Pulmonary artery endothelial cell (primary cell): Measurements from ENCODE around the gene TENT4B. TPM values are rescaled to one million over a fixed set of nuclear protein-coding genes. Genes with fewer than 3 reads are reported as not detected.

Experiments
- DNase-seq: peaks from one replicate; pipeline ENCODE4 v3.0.0-alpha.2; 2011; ENCODE audit warnings: low read depth, low spot score
- total RNA-seq: library from RNA; depleted of rRNA; stranded (reverse); fragments of >200 nt; gene quantifications from 2 replicates; pipeline ENCODE4 v1.2.3, GENCODE V29; 2014

TENT4B gene
- total RNA-seq, 1 donor from 2014 or later: 9.4 TPM

DNA sequence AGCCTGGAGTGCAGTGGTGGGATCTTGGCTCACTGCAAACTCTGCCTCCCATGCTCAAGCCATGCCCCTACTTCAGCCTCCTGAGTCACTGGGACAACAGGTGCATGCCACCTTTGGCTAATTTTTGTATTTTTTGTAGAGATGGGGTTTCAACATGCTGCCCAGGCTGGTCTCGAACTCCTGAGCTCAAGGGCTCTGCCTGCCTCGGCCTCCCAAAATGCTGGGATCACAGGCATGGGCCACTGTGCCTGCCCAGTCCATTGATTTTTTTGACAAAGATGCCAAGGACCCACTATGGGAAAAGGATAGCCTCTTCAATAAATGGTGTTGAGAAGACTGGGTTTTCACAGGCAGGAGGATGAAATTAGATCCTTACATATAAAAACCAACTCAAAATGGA, 102.4 kb downstream of the TENT4B start:
- no peak for DNase-seq

DNA sequence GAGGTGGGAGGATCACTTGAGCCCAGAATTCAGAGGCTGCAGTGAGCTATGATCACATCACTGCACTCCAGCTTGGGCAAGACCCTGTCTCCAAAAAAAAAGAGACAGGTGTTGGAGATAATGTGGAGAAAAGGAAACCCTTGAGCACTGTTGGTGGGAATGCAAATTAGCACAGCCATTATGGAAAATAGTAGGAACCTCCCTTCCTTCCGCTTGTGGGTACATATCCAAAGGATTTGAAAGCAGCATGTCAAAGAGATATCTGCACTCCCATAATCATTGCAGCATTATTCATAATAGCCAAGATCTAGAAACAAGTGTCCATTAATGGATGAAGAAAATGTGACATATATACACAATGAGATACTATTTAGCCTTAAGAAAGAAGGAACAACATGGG, 103.5 kb downstream of the TENT4B start:
- no peak for DNase-seq

DNA sequence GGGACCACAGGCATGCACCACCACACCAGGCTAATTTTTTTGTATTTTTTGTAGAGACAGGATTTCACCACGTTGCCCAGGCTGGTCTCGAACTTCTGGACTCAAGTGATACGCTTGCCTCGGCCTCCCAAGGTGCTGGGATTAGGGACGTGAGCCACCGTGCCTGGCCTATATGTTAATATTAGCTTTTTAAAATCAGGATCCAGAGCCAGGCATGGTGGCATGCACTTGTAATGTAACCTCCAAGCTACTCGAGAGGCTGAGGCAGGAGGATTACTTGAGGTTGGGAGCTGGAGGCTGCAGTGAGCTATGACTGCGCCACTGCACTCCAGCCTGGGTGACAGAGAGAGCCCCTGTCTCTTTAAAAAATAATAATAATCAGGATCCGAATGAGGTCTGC, 104.8 kb downstream of the TENT4B start:
- DNase-seq: no peak

GRCh38 chr16:50259334-50260205, 106.5 kb downstream of the TENT4B start:
- DNase-seq: no peak

DNA sequence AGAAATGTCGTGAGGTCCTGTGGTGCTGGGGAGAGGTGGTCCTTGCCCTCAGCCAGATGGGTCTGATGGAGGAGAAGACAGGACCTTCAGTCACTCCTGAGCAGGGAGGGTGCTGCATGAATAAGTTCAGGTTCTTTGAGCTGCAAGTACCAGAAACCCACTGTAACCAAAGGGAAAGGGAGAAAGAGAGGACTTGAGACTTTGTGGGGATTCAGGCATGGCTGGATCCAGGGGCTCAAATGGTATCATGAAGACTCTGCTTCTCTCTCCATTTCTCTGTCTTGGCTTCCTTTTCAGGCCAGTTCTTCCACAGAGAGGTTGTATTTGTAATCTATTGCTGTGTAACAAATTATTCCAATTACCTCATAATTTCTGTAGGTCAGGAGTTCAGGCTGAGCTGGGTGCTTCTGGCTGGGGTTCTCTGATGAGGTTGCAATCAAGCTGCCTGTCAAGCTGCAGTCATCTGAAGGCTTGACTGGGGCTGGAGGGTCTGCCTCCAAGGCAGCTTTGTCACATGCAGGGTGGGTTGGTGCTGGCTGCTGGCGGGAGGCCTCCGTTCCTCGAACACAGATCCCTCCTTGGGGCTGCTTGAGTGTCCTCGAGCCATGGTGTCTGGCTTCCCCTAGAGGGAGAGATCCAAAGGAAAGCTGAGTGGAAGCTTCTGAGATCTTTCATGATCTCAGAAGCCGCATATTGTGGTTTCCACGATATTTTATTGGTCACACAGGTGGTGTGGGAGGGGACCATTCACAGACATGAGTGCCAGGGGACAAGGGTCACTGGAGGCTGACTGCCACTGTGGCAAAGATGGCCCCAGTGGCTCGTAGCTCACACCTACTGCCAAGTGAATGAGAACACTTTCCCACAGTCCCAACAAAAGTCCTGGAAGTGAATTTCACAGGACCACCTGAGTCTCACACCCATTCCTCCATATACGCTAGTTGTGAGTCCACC, 107.4 kb downstream of the TENT4B start:
- DNase-seq: no peak

- no peak for DNase-seq
Observed at GRCh38 chr16:50261160-50261706, 108.1 kb downstream of the TENT4B start.

GRCh38 chr16:50261707-50262235, 108.7 kb downstream of the TENT4B start:
- DNase-seq: no peak

- no peak for DNase-seq
Observed at GRCh38 chr16:50263060-50263909, 110.2 kb downstream of the TENT4B start.

GRCh38 chr16:50263940-50264929, 111.1 kb downstream of the TENT4B start:
- no peak for DNase-seq

DNA sequence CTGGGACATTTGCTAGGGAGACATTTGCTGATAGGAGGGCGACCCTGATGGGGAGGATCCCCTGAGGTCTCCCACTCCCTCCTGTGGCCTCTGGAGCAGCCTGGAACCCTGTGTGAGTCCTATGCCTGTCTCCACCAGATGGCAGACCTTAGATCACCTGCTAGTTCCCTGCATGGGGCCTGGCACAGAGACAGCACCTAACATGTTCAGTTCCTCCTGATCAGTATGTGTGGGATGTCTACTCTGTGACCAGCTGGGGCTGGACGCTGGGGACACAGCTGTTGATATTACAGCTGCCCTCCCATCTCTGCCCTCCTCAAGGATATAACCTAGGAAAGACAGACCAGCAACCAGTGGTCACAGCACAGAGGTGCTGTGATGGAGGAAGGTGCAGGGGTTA, 112.2 kb downstream of the TENT4B start:
- DNase-seq: no peak

DNA sequence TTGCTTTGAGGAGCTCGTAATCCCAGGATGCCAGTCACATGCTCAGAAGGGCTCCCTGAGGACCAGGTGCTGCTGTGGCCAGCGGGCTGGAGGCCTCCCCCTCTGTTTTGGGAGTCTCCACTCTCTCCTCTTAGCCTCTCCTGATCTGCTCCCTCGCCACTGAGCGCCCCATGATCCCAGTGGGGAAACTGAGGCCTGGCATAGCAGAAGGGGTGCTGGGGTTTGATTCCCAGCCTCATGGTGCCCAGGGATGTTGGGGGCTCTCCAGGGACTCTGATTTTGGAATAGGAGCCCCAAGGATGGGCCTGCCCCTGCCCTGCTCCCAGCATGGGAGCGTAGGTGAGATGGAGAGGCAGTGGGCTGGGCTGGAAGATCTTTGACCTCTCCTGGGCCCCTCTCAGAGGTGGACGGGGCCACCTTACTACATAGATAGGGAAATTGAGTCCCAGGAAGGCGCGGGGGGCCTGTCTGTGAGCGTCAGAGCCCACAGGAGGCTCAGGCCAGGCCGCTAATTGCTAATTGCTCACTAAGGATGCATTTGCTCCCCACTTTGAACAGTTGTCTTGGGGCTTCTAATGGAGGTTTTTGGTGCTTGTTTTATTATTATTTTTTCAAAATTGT, 112.7 kb downstream of the TENT4B start:
- DNase-seq: no peak

DNA sequence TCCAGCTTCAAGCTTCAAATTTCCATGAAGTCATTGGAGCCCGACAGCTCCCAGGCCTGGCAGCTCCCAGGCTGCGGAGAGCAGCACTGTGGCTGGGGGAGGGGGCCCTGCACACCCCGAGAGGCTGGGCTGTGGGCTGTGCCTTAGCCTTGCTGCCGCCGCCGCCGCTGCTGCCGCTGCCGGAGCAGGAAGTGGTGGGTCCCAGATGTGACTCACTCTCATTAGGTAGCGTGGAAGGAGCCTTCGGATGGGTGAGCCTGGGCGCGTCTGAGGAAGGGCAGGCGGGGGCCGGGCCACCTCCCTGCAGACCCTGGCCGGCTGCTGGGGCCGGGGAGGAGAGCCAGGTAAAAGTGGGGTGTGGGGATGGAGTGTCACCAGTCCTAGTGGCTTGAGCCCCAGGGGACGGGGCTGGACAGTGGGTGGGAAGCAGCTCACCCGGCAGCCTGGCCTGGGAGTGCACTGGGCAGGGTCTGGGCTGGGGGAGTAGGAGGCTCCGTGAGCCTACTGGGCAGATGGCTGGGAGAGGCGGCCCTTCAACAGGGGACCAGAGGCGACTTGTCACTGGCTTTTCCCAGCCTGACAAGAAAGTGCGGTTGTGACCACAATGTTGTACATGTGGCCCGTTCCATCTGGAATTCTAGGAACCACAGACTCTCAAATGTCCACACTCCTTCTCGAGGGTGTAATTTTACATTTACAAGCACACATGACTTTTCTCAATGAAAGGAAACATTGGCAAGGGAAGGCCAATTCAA, 113.4 kb downstream of the TENT4B start, which contains the start of gene ADCY7:
TSS of gene ADCY7 (plus strand) at position 215 of the 755 bp plus-strand sequence. CDS start 21,629 bp downstream, outside the sequence.
- no peak for DNase-seq

- DNase-seq: no peak
Observed at GRCh38 chr16:50267151-50267631, 114.1 kb downstream of the TENT4B start.

DNA sequence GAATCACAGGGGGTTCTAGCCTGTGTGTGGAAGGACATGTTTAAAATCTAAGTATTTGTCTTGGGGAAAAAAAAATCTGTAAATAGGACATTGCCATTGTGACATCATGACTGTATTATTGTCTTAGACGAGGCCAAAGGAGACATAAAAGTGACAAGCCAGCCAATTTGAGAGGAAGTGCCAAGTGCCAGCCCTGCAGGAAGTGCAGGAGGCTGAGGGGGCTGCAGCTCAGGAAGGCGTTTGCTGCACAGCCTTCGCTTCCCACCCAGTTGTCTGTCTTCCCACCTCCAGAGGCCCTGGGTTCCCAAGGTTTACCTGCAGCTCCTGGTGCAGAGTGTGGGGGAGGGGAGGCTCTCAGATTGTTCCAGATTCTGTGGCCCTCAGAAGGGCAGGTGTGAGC, 114.5 kb downstream of the TENT4B start:
- DNase-seq: no peak

DNA sequence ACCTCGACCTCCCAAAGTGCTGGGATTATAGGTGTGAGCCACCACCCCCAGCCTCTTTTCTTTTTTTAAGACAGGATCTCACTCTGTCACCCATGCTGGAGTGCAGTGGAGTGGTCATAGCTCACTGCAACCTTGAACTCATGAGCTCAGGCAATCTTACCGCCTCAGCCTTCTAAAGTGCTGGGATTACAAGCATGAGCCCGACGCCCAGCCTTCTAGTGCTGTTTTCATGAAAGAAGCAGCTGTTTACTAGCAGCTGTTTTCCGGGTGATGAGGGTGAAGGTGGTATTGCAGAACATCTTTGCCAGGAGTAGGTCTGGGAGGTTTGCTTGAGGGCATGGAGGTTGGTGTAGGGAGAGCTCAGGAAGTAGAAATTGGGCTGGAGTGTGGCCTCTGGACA, 115.2 kb downstream of the TENT4B start:
- DNase-seq: no peak

- no peak for DNase-seq
Observed at GRCh38 chr16:50269061-50269705, 116.1 kb downstream of the TENT4B start.

GRCh38 chr16:50269769-50270509, 116.8 kb downstream of the TENT4B start:
- no peak for DNase-seq
